Lower leg skin (tissue), 4 donors: ENCODE data around the gene AMN1. TPM values are rescaled to one million over a fixed set of nuclear protein-coding genes. Genes with fewer than 3 reads are reported as not detected.
A peak's percentile ranks its signal among the peaks of the same experiment; 100 is the strongest.
"Not testable (repeated sequence)": the region's sequence is repeated elsewhere in the genome, so short reads cannot be mapped to it uniquely, and the experiment has no call there.

Experiments used
- DNase-seq, 2 donors: peaks; one replicate each; pipeline ENCODE4 v3.0.0-alpha.2; 2019; ENCODE audit warnings: low spot score in 2 of 2
- H3K4me3 ChIP-seq: fragments of 200-600 bp; sonication (generic); 2 replicates; pipeline ENCODE4 v1.5.1; 2017; ENCODE audit warnings: mild to moderate bottlenecking, low read depth; ENCODE audit not compliant: poor library complexity, severe bottlenecking
- POLR2A ChIP-seq, 2 donors: fragments of 450-650 bp; IDR thresholded peaks; one replicate each; pipeline ENCODE4 v1.6.1; 2016 to 2017; ENCODE audit warnings: antibody characterized with exemption in 2 of 2, mild to moderate bottlenecking in 1 of 2, moderate library complexity in 1 of 2
- WGBS, 2 donors: methylation state at CpG; one replicate each; pipeline ENCODE4 v1.1.5; 2018; 5-methylcytosine and 5-hydroxymethylcytosine counted together
- intact Hi-C: fragments of 100-400 bp; cut with DNase I; formaldehyde crosslinking; loops from one replicate; pipeline ENCODE4 v1.15.0; 2023; ENCODE audit warnings: low total_unique reads
- total RNA-seq, 4 donors: library from RNA; depleted of rRNA; stranded (reverse); fragments of >200 nt; gene quantifications; one replicate each; pipeline ENCODE4 v1.1.0, GENCODE V29; 2016
- TF ChIP-seq, protein P1 (sequence below), 3 donors: fragments of 450-650 bp; IDR thresholded peaks; one replicate each; pipeline ENCODE4 v1.5.1; 2016; ENCODE audit warnings: antibody characterized with exemption in 3 of 3, mild to moderate bottlenecking in 3 of 3, moderate library complexity in 2 of 3

Gene AMN1
- total RNA-seq, 4 donors from 2014 or later = 9.5 to 20.5 (median 10.8) TPM

- intact Hi-C loops = no loop called here
- TF ChIP-seq POLR2A (IDR thresholded peaks at IDR 0.05) = no peak
- TF ChIP-seq, protein P1, sequence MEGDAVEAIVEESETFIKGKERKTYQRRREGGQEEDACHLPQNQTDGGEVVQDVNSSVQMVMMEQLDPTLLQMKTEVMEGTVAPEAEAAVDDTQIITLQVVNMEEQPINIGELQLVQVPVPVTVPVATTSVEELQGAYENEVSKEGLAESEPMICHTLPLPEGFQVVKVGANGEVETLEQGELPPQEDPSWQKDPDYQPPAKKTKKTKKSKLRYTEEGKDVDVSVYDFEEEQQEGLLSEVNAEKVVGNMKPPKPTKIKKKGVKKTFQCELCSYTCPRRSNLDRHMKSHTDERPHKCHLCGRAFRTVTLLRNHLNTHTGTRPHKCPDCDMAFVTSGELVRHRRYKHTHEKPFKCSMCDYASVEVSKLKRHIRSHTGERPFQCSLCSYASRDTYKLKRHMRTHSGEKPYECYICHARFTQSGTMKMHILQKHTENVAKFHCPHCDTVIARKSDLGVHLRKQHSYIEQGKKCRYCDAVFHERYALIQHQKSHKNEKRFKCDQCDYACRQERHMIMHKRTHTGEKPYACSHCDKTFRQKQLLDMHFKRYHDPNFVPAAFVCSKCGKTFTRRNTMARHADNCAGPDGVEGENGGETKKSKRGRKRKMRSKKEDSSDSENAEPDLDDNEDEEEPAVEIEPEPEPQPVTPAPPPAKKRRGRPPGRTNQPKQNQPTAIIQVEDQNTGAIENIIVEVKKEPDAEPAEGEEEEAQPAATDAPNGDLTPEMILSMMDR (IDR thresholded peaks at IDR 0.05) = no peak
- WGBS, 2 donors = 59 to 73% methylated on average over 2 of the region's 2 CpGs
These were observed 22.3 kb upstream of the AMN1 start for GRCh38 chr12:31751085-31751484.

GRCh38 chr12:31750747-31751039 is 21.9 kb upstream of the AMN1 start:
- TF ChIP-seq POLR2A (IDR thresholded peaks at IDR 0.05) = no peak
- TF ChIP-seq, protein P1 (IDR thresholded peaks at IDR 0.05) = no peak
- no peak for DNase-seq
- no peak overlapping the region for H3K4me3 ChIP-seq
- intact Hi-C loops = no loop called here
- 49 to 59% methylated on average over 2 of the region's 2 CpGs for WGBS, 2 donors

More at GRCh38 chr12:31751085-31751484, 22.3 kb upstream of the AMN1 start:
- no peak overlapping the region for H3K4me3 ChIP-seq
- DNase-seq = no peak

- WGBS, 2 donors = 23 to 33% methylated on average over 5 of the region's 5 CpGs
- peak; percentile 87 to 90 for DNase-seq
These were observed 20.3 kb upstream of the AMN1 start for GRCh38 chr12:31749024-31749704.

GRCh38 chr12:31745242-31745641 is 16.4 kb upstream of the AMN1 start:
- DNase-seq = no peak
- H3K4me3 ChIP-seq = no peak overlapping the region
- WGBS, 2 donors = 76 to 88% methylated on average over 2 of the region's 2 CpGs
- intact Hi-C loops = no loop called here
- TF ChIP-seq, protein P1 (IDR thresholded peaks at IDR 0.05) = no peak
- TF ChIP-seq POLR2A (IDR thresholded peaks at IDR 0.05) = no peak

More at GRCh38 chr12:31749024-31749704, 20.3 kb upstream of the AMN1 start:
- intact Hi-C loops = no loop called here
- no peak for TF ChIP-seq POLR2A (IDR thresholded peaks at IDR 0.05)
- TF ChIP-seq, protein P1 (IDR thresholded peaks at IDR 0.05) = no peak
- no peak overlapping the region for H3K4me3 ChIP-seq

GRCh38 chr12:31744363-31744762 is 15.5 kb upstream of the AMN1 start:
- WGBS, 2 donors = 56 to 61% methylated on average over 4 of the region's 4 CpGs
- intact Hi-C loops, DNase-seq: not testable (repeated sequence)

DNA sequence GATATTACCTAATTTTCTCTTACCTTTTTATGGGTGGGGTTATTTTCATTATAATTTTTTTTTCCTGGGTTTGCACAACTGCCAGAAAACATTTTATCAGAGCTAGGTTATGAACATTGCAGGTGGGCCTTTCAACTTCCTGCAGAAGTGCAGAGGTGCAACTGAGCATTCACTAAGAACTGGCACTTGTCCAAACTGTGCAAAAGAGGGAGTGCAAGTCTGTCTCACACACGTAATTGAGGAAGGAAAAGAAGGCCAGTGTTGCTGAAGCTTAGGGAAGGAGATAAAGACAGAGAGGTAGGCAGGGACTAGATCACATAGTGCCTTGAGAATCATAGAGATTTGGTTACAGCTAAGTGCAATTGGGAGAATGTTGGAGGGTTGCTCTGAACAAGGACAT is 14.1 kb upstream of the AMN1 start:
- intact Hi-C loops = no loop called here
- WGBS, 2 donors = 13% methylated on average over 1 of the region's 1 CpG
- no peak overlapping the region for H3K4me3 ChIP-seq
- TF ChIP-seq, protein P1 (IDR thresholded peaks at IDR 0.05) = no peak
- TF ChIP-seq POLR2A (IDR thresholded peaks at IDR 0.05) = no peak
- DNase-seq = no peak

More at GRCh38 chr12:31744363-31744762, 15.5 kb upstream of the AMN1 start:
- not testable (repeated sequence) for H3K4me3 ChIP-seq
